Tibial nerve (tissue), 4 donors: ENCODE results near the gene GPR3. TPM values are rescaled to one million over a fixed set of nuclear protein-coding genes. Genes with fewer than 3 reads are reported as not detected.

Source experiments
- DNase-seq, 2 donors: peaks; one replicate each; pipeline ENCODE4 v3.0.0-alpha.2; 2019; ENCODE audit warnings: low spot score in 2 of 2
- H3K27ac ChIP-seq, 4 donors: fragments of 200-600 bp; sonication (generic) in 3 of 4; one replicate each; pipeline ENCODE4 v1.5.1; 2017 to 2019; ENCODE audit warnings: mild to moderate bottlenecking in 1 of 4
- H3K27me3 ChIP-seq, 2 donors: fragments of 200-600 bp; sonication (generic) in 1 of 2; one replicate each; pipeline versions ENCODE4 v1.5.1 to v1.6.0; 2017 to 2019
- H3K36me3 ChIP-seq, 3 donors: fragments of 200-600 bp; sonication (generic); one replicate each; pipeline ENCODE4 v1.5.1; 2018 to 2019
- H3K4me1 ChIP-seq, 4 donors: fragments of 200-600 bp; sonication (generic) in 3 of 4; one replicate each; pipeline ENCODE4 v1.5.1; 2017 to 2019
- H3K4me3 ChIP-seq, 4 donors: fragments of 200-600 bp; sonication (generic) in 3 of 4; one replicate each; pipeline ENCODE4 v1.5.1; 2017 to 2019; ENCODE audit warnings: mild to moderate bottlenecking in 1 of 4, moderate library complexity in 1 of 4
- H3K9me3 ChIP-seq, 4 donors: fragments of 200-600 bp; sonication (generic) in 3 of 4; one replicate each; pipeline ENCODE4 v1.5.1; 2017 to 2019
- EP300 ChIP-seq, 2 donors: sonication (generic); formaldehyde crosslinking; IDR thresholded peaks; one replicate each; pipeline ENCODE4 v1.6.1; 2017; ENCODE audit warnings: antibody characterized with exemption in 2 of 2, mild to moderate bottlenecking in 1 of 2
- POLR2A ChIP-seq, 2 donors: fragments of 450-650 bp; IDR thresholded peaks; one replicate each; pipeline ENCODE4 v1.6.1; 2017; ENCODE audit warnings: antibody characterized with exemption in 2 of 2, mild to moderate bottlenecking in 2 of 2, moderate library complexity in 2 of 2
- WGBS, 2 donors: methylation state at CpG; one replicate each; pipeline ENCODE4 v1.1.5; 2018; 5-methylcytosine and 5-hydroxymethylcytosine counted together
- total RNA-seq, 4 donors: library from RNA; depleted of rRNA; stranded (reverse); fragments of >200 nt; gene quantifications; one replicate each; pipeline ENCODE4 v1.1.0, GENCODE V29; 2016
- TF ChIP-seq, protein P1 (sequence below), 5 experiments: fragments of 200-600 bp in 3 of 5; fragments of 450-650 bp in 2 of 5; sonication (generic) in 3 of 5; IDR thresholded peaks; one replicate each; pipeline ENCODE4 v1.5.1; 2016 to 2019; ENCODE audit warnings: antibody characterized with exemption in 5 of 5, mild to moderate bottlenecking in 3 of 5, moderate library complexity in 2 of 5

GPR3 gene
- total RNA-seq: not detected

GRCh38 chr1:27392096-27392777 is at the start of gene GPR3:
Gene GPR3 (plus strand): TSS chr1:27392622. CDS start chr1:27393799, 1,177 bp downstream.
- H3K27me3 ChIP-seq: no peaks in the 10 kb centered on the region
- peaks cover 0 to 36% (median 16%) of the 10 kb centered on the region in 4 donors for H3K4me1 ChIP-seq
- H3K9me3 ChIP-seq: no peaks in the 10 kb centered on the region
- 3 to 5% methylated on average over 19 to 40 of the region's 69 CpGs for WGBS, 2 donors
- H3K4me3 ChIP-seq: peak within 1 kb of the TSS; percentile 26 to 56 (median 37)
- TF ChIP-seq, protein P1, sequence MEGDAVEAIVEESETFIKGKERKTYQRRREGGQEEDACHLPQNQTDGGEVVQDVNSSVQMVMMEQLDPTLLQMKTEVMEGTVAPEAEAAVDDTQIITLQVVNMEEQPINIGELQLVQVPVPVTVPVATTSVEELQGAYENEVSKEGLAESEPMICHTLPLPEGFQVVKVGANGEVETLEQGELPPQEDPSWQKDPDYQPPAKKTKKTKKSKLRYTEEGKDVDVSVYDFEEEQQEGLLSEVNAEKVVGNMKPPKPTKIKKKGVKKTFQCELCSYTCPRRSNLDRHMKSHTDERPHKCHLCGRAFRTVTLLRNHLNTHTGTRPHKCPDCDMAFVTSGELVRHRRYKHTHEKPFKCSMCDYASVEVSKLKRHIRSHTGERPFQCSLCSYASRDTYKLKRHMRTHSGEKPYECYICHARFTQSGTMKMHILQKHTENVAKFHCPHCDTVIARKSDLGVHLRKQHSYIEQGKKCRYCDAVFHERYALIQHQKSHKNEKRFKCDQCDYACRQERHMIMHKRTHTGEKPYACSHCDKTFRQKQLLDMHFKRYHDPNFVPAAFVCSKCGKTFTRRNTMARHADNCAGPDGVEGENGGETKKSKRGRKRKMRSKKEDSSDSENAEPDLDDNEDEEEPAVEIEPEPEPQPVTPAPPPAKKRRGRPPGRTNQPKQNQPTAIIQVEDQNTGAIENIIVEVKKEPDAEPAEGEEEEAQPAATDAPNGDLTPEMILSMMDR (IDR thresholded peaks at IDR 0.05): peak; percentile 40 to 76 (median 48)
- TF ChIP-seq POLR2A (IDR thresholded peaks at IDR 0.05): peak in 1 of 2 donors; percentile 13
- peak in 1 of 2 donors; percentile 16 for TF ChIP-seq EP300 (IDR thresholded peaks at IDR 0.05)
- H3K36me3 ChIP-seq: no peaks in the 10 kb centered on the region
- peak; percentile 82 to 86 for DNase-seq
- peak within 1 kb of the TSS in 2 of 4 donors; percentile 46 to 63 for H3K27ac ChIP-seq

- TF ChIP-seq POLR2A (IDR thresholded peaks at IDR 0.05) (no peak), EP300 (IDR thresholded peaks at IDR 0.05) (no peak)
- TF ChIP-seq, protein P1 (IDR thresholded peaks at IDR 0.05): no peak
Observed at GRCh38 chr1:27342778-27343638, 49.4 kb upstream of the GPR3 start.

DNA sequence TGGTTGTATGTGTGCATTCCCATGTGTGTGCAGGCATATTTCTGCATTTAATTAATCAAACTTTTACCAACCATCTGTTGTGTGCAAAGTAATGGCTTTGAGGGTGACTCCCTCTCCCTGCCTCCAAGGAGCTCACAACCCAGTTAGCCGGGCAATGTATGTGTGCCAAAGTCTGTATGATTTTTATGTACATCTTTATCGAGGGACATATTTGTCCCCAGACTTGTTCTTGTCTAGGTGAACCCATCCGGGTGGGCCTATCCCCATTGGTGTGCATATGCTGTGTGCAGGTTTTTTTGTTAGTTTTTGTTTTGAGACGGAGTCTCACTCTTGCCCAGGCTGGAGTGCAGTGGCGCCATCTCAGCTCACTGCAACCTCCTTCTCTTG is 48.8 kb upstream of the GPR3 start:
- no peak overlapping the region for H3K4me3 ChIP-seq
- DNase-seq: no peak

More at GRCh38 chr1:27342778-27343638, 49.4 kb upstream of the GPR3 start:
- H3K36me3 ChIP-seq: peaks cover 0 to 13% (median 0%) of the 10 kb centered on the region in 3 donors
- peaks cover 0 to 10% (median 2%) of the 10 kb centered on the region in 4 donors for H3K4me1 ChIP-seq
- peak overlapping the region in 2 of 4 donors; percentile 15 to 40 for H3K4me3 ChIP-seq
- H3K27ac ChIP-seq: peak overlapping the region in 1 of 4 donors; percentile 78
- DNase-seq: no peak
- WGBS, 2 donors: 43 to 64% methylated on average over 18 to 30 of the region's 31 CpGs
- no peaks in the 10 kb centered on the region for H3K27me3 ChIP-seq
- H3K9me3 ChIP-seq: no peaks in the 10 kb centered on the region

GRCh38 chr1:27345272-27345671 is 47.1 kb upstream of the GPR3 start:
- H3K4me1 ChIP-seq: peaks cover 0 to 26% (median 15%) of the 10 kb centered on the region in 4 donors
- H3K27me3 ChIP-seq: peaks cover 0 to 15% of the 10 kb centered on the region in 2 donors
- DNase-seq: no peak
- WGBS, 2 donors: 89 to 92% methylated on average over 11 to 12 of the region's 12 CpGs
- no peak overlapping the region for H3K4me3 ChIP-seq
- no peaks in the 10 kb centered on the region for H3K36me3 ChIP-seq
- TF ChIP-seq POLR2A (IDR thresholded peaks at IDR 0.05): no peak
- TF ChIP-seq, protein P1 (IDR thresholded peaks at IDR 0.05): no peak
- no peak for TF ChIP-seq EP300 (IDR thresholded peaks at IDR 0.05)
- H3K27ac ChIP-seq: no peak overlapping the region
- H3K9me3 ChIP-seq: no peaks in the 10 kb centered on the region

More for the DNA sequence above, 48.8 kb upstream of the GPR3 start:
- Histone ChIP-seq H3K27me3 (peaks cover 0 to under 1% of the 10 kb centered on the region in 2 donors), H3K4me1 (peaks cover 0 to 10% (median 2%) of the 10 kb centered on the region in 4 donors), H3K27ac (no peak overlapping the region), H3K36me3 (peaks cover 0 to 6% (median 0%) of the 10 kb centered on the region in 3 donors), H3K9me3 (no peaks in the 10 kb centered on the region)
- TF ChIP-seq EP300 (IDR thresholded peaks at IDR 0.05): no peak
- TF ChIP-seq POLR2A (IDR thresholded peaks at IDR 0.05): no peak
- TF ChIP-seq, protein P1 (IDR thresholded peaks at IDR 0.05): no peak
- 69 to 73% methylated on average over 5 of the region's 5 CpGs for WGBS, 2 donors
